DMS79 treated with DMSO at 0.1 percent for 48 hours (cell line): ENCODE measurements around the gene GADL1.

Source experiments
- DNase-seq: peaks from one replicate; lab custom pipeline; 2025; lab: John Stamatoyannopoulos, UW

GADL1 gene

DNA sequence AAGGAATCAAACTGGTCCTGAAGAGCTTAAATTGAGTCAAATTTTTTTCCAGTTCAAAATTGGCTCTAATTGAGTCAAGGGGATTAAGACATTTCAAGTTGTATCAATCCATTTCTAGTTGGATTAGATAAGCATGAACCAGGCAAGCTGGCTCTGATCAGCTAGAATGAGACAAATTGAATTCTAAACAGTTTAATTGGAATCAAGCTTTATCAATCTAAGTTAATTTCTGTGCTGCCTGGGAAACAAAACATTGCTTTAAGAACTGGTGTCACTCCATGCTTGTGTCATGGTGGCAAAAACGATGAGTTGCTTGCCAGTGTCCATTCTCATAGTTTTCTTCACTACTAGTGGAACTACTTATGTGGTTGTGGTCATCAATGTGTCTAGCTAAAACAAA is 171.2 kb downstream of the GADL1 start:
- no peak for DNase-seq

- no peak for DNase-seq
Observed at GRCh38 chr3:30721314-30721634, 173.2 kb downstream of the GADL1 start.

DNA sequence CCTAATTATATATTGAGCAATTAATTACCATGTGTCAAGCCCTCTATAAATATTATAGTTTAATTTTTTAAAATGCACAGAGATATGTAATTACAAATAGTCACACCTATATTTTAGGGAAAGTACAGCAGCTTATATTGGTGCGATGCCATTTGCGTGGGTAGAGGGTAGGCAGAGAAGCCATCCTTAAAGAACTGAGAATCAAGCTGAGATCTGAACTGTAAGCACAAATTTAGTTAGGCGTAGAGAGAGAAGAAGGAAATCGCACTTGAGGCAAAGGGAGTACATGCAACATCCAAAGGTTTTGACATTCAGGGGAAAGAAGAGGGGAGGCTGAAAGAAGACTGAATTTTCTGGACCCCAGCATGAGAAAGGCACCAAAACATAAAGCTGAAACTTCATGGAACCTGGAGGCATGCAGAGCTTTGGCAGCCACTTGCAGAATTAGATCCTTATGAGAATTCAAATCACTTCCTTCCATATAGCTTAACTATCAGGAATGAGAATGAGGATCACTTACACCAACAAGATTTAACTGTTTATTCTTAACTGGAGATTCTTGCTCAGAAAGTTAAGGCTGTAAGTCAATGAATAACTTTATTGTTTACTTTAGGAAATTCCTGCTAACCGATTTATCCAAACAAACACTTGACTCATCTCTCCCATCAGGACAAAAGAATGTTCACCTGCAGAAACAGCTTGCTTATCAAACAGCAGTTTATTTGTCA is 173.7 kb downstream of the GADL1 start:
- no peak for DNase-seq

DNA sequence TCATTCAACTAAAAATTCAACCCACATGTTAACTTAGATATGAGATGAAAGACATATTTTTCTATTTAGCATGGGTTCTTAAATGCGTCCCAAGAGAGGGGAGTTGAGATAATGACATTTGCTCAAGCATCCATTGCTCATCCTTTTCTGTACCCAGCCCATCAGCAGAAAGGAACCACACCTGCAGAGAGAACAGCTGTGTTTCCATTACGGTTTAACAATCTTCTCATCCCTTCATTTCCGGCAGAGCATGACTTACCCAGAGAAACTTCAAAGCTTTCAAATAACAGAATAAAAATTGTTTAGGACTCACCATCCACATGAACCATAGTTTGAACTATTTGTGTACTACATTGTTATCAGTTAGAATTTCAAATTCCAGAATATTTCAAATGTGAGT is 174.9 kb downstream of the GADL1 start:
- DNase-seq = no peak

DNA sequence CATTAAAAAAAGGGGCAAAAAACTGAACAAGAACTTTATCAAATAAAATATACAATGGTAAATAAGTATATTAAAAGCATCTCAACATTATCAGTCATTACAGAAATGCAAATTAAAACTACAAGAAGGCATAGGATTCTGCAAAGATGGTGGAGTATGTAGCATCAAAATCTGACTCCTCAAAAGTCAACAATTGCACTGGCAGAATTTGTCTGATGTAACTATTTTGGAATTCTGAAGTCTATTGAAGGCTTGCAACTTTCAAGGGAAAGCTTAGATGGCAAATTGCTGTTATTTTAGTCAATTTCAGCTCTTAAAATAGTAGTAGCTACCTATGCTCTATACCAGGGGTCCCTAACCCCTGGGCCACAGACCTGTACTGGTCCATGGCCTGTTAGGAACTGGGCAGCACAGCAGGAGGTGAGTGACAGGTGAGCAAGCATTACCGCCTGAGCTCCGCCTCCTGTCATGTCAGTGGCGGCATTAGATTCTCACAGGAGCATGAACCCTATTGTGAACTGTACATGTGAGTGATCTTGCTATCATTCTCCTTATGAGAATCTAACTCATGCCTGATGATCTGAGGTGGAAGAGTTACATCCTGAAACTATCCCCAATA is 180.5 kb downstream of the GADL1 start:
- DNase-seq = no peak

DNA sequence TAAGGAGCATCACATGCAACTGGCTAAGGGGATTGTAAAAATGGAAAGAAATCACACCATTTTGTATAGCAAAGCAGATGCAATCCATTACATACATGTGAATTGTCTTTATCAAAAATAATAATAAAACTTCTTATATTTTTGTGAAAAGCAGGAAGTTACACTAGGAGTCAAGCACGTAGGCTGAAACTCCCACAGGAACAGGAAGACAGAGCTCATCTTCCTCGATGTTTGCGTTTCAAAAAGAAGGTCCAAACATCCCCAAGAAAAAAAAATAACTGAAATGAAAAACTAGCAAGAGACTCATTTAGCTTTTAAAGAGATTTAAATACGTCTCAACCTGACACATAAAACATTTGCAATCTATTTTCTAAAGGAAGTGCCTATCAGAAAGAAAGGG is 181.5 kb downstream of the GADL1 start:
- DNase-seq = no peak

- DNase-seq = no peak
Observed at GRCh38 chr3:30711867-30712266, 182.6 kb downstream of the GADL1 start.

DNA sequence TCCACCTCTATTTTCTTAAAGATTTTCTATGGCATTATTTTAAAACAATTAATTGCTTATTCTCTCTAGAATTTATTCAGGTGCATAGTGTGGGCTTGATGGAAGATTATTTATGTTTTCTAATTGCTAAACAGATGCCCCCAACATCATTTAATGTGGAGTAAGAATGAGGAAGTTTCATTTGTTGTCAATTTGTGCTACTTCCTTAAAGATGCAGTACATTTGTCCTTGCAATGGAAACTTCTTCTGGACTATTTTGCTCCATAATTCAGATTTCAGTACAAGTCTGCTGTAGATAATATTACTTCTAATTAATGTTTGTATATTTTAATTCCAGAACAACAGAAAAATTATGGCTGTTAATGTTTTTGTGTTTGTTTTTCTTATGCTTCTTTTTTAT is 183.3 kb downstream of the GADL1 start:
- no peak for DNase-seq

DNA sequence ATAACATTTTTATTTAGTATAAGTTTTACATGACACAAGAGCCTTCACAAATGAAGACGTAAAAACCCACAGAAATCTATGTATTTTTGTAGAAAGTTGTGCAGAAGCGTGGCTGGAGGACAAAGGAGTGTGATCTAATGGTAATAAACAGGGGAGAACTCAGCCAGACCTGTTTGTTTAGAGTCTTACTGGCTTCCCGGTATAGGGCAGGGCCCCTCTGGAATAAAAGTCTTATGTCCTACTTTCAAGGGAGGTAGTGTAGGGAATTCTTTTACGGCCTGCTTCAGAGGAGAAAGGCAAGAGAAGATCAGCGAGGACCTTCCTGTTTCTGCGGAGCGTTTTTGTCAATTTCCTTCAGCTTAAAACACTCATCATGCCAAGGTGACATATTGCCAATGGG is 184.4 kb downstream of the GADL1 start:
- no peak for DNase-seq

GRCh38 chr3:30708472-30708871 is 186.0 kb downstream of the GADL1 start:
- DNase-seq = no peak

DNA sequence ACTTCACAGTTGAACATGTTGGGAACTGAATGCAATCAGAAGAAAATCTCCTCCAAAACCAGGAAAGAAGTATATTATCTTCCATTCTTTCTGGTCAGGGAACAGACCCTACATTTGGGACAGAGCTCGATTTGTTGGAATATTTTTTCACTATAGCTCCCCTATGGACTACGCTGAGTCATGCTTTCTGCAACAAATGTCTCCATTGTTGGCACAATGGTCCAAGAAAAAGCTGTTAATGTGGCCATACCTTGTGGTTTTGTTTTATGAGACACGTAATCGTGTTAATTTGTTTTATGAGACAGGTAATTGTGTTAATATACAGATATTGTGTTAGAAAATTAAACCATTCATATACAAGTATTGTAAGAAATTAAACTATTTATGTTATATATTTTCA is 186.6 kb downstream of the GADL1 start:
- no peak for DNase-seq

DNA sequence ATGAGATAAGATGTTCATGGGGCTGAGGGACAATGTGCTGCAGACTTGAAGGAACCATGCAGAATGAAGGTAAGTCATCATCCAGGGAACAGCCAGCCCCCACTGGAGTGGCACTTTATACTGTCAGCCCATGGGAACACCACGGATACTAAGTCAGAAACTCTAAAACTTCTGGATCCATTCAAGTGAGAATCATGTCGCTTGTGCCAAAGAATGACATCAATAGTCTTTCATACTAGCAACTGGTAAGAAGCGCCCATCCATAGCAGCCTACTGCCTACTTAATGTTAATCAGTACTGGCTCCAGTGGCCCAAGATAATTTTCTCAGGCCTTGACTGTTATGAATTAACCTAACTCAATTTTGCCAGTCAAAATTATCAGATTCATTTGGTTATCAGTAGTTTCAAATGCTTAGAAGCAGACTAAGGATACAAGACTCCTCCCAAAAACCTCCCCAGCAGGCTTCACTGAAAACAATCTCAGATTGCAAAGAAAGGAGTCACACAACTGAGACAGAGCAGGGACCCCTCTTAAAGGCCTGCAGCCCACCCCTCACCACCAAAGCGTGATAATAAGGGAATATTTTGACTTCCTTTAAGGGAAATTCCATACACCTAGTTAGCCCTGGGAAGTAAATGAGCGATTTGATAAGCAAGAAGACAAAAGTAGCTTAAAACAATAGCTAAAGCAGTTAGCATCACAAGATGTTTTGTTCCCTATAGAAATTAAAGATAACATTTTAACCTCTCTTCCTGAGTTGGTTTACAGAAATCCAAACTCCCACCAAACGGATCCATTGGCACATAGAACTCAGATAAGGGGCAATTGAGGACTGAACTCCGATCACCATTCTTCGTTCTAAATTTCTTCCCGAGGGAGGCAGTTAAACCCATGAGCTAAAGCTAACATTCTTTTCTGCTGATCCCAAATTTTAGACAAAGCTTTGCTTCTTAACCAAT is 189.2 kb downstream of the GADL1 start:
- DNase-seq = no peak

- no peak for DNase-seq
Observed at GRCh38 chr3:30702828-30703397, 191.5 kb downstream of the GADL1 start.

DNA sequence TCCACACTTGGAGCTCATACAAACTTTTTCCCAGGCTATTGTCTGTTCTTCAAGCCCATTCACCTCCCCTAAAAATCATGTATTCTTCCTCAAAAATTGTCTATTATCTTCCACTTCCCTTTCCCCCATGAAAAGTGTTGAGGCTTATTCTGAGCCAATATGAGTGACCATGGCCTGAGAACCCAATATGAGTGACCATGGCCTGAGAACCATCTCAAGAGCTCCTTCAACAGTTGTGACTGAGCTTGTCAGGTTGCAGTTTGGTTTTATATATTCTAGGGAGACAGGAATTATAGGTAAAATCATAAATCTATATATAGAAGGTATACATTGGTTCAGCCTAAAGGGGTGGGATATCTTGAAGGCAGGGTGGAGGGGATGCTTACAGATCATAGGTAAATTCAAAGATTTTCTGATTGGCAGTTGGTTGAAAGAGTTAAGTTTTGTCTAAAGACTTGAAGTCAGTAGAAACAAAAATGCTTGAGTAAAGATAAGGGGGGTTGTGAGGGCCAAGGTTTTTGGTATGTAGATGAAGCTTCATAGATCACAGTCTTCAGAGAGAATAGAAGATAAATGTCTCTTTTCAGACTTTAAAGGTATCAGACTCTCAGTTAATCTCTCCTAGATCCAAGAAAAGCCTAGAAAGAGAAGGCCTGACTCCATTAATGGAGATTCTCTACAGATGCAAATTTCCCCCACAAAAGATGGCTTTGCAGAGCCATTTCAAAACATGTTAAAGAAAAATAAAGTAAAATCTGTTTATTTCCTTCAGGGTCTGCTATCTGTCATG is 192.2 kb downstream of the GADL1 start:
- DNase-seq = no peak

- DNase-seq = no peak
Observed at GRCh38 chr3:30700702-30701321, 193.6 kb downstream of the GADL1 start.

DNA sequence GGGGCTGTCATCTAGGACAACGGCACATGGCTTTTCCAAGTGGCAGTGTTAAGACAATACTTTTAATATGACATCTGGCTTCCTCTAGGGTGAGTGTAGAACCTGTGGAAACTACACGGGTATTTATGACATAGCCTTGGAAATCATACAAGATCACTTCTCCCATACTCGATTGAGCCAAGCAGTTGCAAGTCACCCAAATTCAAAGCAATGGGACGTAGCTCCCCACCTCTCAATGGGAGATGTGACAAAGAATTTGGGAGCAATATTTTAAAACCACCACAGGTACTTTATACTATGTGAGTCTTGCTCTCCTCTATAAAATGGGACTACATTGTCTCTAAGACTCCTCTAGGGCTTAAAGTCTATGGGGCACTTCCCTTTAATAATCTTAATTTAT is 194.5 kb downstream of the GADL1 start:
- DNase-seq = no peak

GRCh38 chr3:30698549-30698948 is 195.9 kb downstream of the GADL1 start:
- DNase-seq = no peak

GRCh38 chr3:30696896-30697295 is 197.6 kb downstream of the GADL1 start:
- no peak for DNase-seq

- no peak for DNase-seq
Observed at GRCh38 chr3:30696403-30696819, 198.1 kb downstream of the GADL1 start.

DNA sequence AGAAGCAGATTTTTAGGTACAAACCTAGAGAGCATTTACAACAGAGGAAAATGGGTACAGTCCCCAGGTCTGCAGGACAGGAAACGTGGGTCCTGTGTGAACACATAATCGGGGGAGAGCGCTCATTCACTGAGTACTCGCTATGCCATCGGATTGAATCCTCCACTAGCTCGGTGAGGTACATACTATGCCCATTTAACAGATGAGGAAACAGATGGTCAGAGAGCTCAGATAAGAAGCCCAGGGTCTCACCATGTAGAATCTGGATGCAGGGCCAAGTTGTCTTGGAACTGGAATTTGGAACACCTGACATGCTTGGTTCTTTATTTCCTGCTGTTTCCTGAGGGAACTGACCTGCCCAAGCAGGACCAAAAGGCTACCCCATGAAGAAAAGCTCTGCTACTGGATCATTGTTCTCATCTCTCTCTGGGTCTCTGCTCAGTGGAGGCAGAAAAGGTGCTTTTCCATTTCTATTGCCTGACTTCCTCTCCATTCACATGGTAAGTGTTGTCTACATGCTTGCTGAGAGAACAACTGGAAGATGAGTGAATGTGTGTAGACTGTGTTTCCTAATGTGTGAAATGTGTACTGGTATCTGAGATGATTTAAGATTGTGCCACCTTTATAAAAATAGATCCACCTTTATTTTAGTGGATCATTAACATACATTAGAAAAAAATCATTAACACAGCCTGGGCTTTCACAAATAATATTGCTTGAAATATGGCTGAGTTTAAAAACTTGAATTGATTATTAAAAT is 199.0 kb downstream of the GADL1 start:
- DNase-seq = no peak

DNA sequence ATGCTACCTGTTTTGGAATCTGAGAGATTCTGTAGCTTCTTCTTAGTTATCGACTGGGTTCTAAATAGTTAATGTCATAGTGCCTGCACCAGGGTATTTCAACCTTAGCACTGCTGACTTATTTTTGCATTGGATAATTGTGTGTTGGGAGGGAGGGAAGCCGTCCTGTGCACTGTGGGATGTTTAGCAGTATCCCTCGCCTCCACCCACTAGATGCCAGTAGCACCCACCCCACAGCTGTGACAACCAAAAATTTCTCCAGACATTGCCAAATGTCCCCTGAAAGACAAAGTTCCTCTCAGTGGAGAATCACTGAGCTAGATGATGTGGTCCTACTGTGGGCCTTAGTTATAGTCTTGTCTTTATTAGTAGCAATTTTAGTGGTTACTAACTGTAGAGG is 199.8 kb downstream of the GADL1 start:
- no peak for DNase-seq
